Measurements from ENCODE around the gene FNIP2. TPM values are rescaled to one million over a fixed set of nuclear protein-coding genes. Genes with fewer than 3 reads are reported as not detected.

The FNIP2 gene
- total and polyA plus RNA-seq, 12 donors = 8.5 to 89.7 (median 47.0) TPM

GRCh38 chr4:158940271-158940670 is 171.4 kb downstream of the FNIP2 start:
- peaks cover 0 to 10% (median 0%) of the 10 kb centered on the region in 9 donors for H3K4me1 ChIP-seq
- 91 to 94% methylated on average over 2 of the region's 2 CpGs for WGBS, 2 donors
- no peak overlapping the region for H3K27ac ChIP-seq
- TF ChIP-seq, protein P1, sequence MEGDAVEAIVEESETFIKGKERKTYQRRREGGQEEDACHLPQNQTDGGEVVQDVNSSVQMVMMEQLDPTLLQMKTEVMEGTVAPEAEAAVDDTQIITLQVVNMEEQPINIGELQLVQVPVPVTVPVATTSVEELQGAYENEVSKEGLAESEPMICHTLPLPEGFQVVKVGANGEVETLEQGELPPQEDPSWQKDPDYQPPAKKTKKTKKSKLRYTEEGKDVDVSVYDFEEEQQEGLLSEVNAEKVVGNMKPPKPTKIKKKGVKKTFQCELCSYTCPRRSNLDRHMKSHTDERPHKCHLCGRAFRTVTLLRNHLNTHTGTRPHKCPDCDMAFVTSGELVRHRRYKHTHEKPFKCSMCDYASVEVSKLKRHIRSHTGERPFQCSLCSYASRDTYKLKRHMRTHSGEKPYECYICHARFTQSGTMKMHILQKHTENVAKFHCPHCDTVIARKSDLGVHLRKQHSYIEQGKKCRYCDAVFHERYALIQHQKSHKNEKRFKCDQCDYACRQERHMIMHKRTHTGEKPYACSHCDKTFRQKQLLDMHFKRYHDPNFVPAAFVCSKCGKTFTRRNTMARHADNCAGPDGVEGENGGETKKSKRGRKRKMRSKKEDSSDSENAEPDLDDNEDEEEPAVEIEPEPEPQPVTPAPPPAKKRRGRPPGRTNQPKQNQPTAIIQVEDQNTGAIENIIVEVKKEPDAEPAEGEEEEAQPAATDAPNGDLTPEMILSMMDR (IDR thresholded peaks at IDR 0.05) = no peak
- intact Hi-C loops (cut with DNase I) = no loop called here
- H3K36me3 ChIP-seq = no peaks in the 10 kb centered on the region
- H3K4me3 ChIP-seq = no peak overlapping the region
- ATAC-seq (no peak), DNase-seq (no peak)
- no peaks in the 10 kb centered on the region for H3K9me3 ChIP-seq
- no peaks in the 10 kb centered on the region for H3K27me3 ChIP-seq

GRCh38 chr4:158941321-158941720 is 172.5 kb downstream of the FNIP2 start:
- peaks cover 0 to 6% (median 0%) of the 10 kb centered on the region in 9 donors for H3K4me1 ChIP-seq
- intact Hi-C loops (cut with DNase I) = no loop called here
- no peaks in the 10 kb centered on the region for H3K9me3 ChIP-seq
- H3K4me3 ChIP-seq = no peak overlapping the region
- TF ChIP-seq, protein P1 (IDR thresholded peaks at IDR 0.05) = no peak
- H3K36me3 ChIP-seq = no peaks in the 10 kb centered on the region
- ATAC-seq (no peak), DNase-seq (no peak)
- no peak overlapping the region for H3K27ac ChIP-seq
- H3K27me3 ChIP-seq = no peaks in the 10 kb centered on the region

DNA sequence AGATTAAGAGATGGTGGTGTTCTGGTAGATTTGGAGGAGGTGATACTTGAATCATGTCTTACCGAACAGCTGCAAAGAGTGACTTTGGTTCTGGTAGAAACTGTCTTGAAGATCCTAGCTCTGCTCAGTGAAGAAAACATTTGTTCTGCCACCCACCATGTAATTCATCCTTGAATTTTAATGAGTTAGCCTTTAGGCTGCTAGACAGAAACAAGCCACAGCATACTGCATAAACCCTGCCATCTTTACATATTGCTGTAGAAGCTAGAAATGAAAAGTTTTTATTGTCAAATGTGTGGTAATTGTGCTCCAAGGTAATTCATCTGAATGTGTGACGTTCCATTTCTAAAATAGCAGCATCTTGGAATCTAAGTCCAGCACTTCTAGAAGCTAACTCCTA is 173.1 kb downstream of the FNIP2 start:
- no peaks in the 10 kb centered on the region for H3K9me3 ChIP-seq

DNA sequence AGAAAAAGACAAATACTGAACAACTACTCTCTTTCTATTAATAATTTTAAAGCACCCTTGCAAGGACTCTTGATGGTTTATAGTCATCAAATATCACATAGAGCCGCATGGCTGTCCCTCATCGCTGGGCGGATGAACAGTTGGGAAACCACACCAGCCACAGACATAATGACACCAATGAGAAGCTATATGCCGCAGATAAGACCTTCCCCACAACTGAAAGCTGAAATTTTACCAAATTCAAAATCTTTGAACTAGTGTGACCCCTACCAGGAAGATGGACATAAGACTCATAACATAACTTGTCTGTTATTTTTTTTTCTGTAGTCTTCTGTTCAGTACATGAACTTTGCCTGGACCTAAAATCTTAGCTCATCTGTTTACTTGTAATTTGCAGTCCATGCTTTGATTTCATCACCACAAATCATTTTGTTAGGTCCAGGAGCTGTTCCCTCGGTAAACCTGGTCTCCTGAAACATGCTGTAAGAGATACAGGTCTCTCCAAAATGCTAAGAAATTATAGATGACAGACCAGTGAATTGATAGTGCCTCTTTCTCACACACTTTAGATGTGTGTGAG is 176.8 kb downstream of the FNIP2 start:
- Histone ChIP-seq H3K4me1 (peaks cover 0 to 10% (median 0%) of the 10 kb centered on the region in 9 donors), H3K4me3 (no peak overlapping the region), H3K27me3 (no peaks in the 10 kb centered on the region), H3K36me3 (no peaks in the 10 kb centered on the region), H3K9me3 (no peaks in the 10 kb centered on the region), H3K27ac (no peak overlapping the region)
- intact Hi-C loops (cut with DNase I) = no loop called here
- TF ChIP-seq, protein P1 (IDR thresholded peaks at IDR 0.05) = no peak
- no peak for ATAC-seq
- DNase-seq = no peak
- 88 to 92% methylated on average over 5 of the region's 5 CpGs for WGBS, 2 donors

More for the DNA sequence above, 173.1 kb downstream of the FNIP2 start:
- TF ChIP-seq, protein P1 (IDR thresholded peaks at IDR 0.05) = no peak
- Histone ChIP-seq H3K27me3 (no peaks in the 10 kb centered on the region), H3K4me3 (no peak overlapping the region), H3K4me1 (peaks cover 0 to under 1% (median 0%) of the 10 kb centered on the region in 9 donors), H3K27ac (no peak overlapping the region), H3K36me3 (no peaks in the 10 kb centered on the region)
- intact Hi-C loops (cut with DNase I) = no loop called here
- WGBS, 2 donors = 96 to 97% methylated on average over 2 of the region's 2 CpGs
- ATAC-seq (no peak), DNase-seq (no peak)

Data from heart right ventricle (tissue), 16 donors.